Activated T-cell treated with anti-CD3 and anti-CD28 coated beads for 24 hours (primary cell): Measurements from ENCODE around the gene KLF13.

ENCODE experiments used
- DNase-seq: peaks from one replicate; pipeline ENCODE4 v3.0.0-alpha.2; 2020; ENCODE audit warnings: low read depth

KLF13 gene

DNA sequence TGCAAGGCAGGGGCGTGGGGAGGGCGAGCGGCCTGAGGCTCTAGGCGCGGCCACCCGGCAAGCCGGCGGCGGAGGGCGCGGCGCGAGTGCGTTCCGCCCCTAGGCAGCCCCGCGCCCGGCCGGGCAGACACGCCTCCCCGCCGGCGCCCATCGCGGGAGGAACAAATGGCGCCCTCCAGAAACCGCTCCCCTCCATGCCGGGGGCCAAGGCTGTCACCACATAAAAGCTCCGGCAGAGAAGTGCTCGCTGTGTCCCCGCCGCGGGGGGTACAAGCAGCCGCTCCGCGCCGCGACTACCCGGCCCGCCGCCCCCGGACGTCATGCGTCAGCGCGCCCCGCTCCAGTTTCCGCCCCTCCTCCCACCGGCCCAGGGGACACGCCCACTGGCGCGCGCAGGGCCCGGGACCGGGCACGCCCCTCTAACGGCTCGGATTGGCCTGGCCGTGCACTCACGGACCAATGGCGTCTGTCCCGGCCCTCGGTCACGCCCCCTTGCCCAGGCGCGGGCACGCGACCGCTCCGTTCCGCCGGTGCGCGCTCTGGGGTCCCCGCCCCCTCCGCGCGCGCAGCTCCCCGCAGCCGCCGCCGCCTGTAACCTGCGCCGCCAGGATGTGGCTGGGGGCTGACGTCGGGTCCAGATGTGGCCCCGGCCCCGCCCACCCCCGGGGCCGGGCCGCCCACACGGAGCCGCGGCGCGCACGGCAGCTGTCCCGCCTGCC, at the start of gene KLF13:
Gene KLF13, plus strand, starts transcription at position 680 of the 719 bp plus-strand sequence. CDS start 378 bp downstream, outside the sequence.
- DNase-seq, result peak; percentile 100

DNA sequence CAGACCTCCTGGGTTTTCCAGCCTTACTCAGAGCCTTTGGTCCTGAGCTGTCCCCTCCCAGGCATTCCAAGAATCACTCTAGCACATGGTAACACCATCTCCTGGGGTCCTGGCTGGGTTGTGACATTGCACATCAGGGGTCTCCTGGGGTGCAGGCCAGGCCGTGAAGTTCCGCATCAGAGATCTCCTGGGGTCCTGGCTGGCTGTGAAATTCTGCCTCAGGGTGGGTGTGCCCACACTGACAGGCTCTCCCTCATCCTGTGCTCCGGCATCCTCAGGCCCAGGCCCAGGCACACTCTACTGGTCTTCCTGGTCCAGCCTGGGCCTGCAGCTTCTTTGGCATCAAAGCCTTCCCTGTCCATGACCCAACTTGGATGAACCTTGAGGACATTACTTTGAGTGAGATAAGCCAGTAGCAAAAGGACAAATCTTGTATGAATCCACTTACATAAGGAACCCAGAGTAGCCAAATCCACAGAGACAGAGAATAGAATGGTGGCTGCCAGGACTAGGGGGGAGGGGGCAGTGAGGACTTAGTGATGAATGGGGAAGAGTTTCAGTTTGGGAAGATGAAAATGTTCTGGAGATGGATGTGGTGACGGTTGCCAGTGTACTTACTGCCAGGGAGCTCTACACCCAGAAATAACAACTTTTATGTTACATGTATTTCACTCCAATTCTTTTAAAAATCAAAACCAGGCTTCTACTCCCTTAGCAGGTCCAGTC, 49.1 kb upstream of the KLF13 start:
- no peak for DNase-seq

DNA sequence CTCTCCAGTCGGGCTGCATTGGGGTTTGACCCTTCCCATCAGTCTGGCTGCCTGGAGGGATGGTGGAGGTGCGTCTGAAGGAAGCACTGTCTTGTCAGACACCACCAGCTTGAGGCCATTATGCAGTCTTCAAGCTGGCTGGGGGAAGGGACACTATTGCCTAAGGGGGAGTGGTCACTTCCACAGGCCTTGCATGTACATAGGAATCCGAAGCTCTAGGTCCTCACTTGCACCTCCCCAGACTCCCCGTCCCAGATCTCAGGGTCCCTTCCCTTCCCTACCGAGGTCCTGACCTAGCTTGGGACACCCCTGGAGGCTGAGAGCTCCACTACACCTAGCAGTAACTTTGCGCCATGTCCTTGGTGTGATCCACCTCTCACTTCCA, 48.6 kb upstream of the KLF13 start:
- no peak for DNase-seq

DNA sequence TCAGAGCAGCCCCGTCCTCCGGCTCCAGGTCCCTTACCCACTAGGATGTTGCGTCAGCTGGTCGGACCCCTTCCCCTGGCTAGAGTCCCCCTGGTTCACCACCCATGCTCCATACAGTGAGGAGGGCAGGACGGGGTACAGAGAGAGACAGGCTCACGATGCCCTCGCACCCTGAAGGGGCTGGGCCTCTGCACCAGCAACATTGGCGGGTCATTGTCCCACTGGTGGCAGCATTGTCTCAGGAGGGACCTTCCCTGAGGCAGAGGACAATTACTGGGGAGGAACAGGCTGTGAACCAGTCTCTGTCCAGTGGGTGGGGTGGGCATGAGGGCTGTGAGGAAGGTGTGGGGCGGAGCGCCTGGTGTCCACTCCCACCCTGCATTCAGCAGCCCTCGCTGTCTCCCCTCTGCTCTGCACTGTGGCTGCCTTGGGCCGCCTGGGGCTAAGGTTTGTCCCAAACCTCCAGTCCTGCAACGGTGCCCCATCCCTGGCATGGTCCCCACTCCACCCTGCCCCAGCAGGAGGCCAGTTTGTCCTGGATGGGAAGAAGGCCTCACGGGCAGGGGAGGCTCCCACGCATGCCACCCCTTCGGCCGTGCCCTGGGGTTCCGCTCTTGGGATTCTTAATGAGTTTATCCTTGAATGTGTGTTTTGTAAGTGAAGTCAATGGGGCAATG, 48.0 kb upstream of the KLF13 start:
- no peak for DNase-seq

DNA sequence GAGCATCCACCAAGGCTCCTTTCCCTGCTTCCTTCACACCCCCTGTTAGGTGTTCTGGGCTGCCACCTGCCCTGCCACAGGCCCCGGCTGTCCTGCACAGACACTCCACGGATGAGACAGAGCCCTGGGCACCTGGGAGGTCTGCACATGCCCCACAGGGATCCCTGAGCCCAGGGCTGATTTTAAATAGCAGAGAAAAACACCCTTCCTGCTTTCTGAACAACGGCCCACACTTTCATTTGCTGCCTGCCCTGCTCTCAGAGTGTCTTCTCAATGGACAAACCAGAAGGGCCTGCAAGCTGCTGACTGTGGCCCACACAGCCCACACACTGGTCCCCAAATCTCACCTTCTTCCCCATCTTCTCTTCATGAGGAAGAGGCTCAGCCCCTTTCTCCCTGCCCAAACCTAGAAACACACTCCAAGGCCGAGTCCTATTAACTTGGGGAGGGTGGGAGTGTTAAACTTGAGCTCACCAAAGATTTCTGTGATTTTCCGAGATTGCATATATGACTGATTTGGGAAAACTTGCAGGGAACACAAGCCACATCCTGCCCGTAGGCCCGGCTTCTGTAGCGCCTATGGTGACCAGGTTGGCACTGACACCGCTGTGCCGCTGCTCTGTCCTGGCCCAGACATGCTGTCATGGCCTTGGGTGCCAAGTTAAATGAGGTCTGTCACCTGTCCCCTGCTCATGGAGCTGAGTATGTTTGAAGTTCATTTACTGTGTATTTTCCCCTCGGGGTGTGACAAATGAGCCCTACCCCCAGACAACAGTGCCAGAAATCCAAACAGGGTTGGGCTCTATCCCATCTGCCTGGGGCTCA, 47.2 kb upstream of the KLF13 start:
- DNase-seq, result no peak

DNA sequence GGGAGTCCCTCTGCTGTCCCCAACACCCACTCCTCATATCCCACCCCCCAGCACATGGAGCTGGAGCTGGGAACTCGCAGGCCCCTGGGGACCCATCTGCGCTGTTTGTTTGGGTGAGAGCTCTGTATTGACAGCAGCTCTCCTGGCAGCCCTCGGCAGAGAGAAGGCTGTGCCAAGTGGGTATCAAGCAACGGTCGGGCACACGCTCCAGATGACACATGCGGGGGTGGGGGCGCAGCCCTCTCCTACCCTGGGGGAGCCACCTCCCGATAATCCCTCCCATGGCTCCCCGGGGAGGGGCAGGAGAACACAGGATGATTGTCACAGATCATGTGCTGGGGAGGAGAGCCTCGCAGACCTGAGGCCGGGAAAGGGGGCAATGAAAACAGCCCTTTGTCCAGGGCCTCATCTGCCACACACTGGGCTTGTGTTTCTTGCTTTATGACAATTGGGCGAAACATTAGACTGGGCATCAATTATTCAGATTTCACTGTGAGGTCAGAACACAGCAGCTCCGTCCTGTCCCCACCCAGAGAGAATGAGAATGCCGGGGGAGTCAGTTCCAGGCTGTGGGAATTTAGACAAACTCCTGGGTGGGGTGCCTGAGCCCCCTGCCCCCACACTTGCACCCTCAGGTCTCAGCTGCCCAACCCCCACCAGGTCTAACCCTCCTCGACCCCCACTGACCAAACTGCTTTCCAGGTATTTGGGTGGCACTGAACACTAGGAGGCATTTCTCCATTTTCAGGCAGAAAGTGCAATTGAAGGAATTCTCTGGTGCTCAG, 46.4 kb upstream of the KLF13 start:
- DNase-seq, result no peak

DNA sequence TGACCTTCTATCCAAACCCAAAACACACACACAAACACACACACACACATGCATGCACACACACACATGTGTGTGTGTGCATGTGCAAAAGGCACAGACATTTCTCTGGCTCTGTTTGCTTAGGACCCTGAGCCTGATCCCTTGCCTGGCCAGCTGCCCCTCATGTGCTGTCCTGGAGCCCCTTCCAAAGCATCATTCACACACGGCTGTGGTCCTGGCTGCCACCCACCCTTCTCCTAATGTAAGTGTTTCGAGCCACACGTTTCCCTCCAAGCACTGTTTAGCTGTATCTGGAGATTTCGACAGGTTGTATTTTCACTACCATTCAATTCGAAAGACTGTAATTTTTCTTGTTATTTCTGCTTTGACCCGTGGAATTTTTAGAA, 45.8 kb upstream of the KLF13 start:
- no peak for DNase-seq

DNA sequence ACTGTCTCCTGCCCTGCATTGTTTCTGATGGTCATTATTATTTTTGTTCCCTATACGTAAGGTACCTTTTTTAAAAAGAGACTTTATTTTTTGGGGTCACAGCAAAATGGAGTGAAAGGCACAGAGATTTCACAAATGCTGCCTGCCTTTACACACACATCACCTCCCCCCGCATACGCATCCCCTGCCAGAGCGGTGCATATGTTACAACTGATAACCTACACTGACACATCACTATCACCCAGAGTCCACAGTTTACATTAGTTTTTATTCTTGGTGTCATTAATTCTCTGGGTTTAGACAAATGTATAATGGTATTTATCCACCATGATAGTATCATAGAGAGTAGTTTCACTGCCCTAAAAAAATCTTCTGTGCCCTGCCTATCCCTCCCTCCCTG, 43.6 kb upstream of the KLF13 start:
- no peak for DNase-seq

DNA sequence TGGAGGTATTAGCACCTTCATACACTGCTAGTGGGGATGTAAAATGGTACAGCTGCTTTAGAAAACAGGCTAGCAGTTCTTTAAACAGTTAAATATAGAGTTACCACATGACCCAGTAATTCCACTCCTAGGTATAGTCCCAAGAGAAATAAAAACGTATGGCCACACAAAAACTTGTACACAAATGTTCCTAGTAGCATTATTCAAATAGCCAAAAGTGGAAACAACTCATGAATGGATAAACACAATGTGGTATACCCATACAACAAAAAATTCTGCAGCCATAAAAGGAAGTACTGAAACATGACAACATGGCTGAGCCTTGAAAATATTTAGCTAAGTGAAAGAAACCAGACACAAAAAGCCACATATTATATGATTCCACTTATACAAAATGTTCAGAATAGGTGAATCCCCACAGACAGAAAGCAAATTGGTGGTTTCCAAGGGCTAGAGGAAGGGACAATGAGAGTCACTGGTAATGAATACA, 40.8 kb upstream of the KLF13 start:
- no peak for DNase-seq

DNA sequence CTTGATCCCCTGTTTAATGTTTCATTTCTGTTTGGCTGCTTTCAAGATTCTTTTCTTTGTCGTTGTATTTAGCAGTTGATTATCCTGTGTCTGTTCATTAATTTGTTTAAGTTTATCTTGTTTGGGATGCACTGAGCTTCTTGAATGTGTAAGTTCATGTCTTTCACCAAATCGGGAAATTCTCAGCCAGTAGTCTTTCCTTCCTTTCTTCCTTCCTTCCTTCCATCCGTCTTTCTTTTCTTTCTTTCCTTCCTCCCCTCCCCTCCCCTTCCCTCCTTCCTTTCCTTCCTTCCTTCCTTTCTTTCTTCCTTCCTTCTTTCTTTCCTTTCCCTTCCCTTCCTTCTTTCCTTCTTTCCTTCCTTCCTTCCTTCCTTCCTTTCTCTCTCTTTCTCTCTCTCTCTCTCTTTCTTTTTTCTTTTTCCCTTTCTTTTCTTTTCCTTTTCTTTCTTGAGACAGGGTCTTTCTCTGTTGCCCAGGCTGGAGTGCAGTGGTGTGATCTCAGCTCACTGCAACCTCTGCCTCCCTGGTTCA, 35.5 kb upstream of the KLF13 start:
- DNase-seq, result no peak

DNA sequence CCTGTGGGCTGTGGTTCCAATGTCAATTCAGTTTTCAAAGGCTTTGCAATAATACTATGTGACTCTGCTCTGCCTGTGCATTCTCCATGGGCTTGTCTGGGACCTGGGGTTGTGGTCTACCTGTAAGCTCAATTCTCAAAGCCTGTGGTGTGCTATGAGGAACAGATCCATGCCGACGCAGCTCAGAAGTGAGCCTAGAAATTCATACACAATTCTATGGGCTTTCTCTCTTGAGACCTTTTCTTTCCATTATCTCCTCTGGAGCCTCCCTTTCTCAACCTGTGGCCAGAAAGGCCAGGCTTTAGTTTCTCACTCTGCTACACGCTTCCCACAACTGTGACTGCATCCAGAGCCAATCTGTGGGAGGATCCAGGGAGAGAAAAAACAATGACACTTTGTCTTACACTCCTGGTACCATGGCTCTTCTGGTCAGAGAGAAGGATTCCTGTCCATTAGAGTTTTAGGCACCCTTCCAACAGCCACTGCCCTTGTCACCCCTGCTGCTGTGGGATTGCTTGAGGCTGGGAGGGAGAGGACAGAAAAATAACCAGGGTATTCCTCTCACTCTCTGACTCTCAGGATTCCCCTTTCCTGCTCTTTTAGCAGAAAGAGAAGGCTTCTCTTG, 34.1 kb upstream of the KLF13 start:
- DNase-seq, result no peak

DNA sequence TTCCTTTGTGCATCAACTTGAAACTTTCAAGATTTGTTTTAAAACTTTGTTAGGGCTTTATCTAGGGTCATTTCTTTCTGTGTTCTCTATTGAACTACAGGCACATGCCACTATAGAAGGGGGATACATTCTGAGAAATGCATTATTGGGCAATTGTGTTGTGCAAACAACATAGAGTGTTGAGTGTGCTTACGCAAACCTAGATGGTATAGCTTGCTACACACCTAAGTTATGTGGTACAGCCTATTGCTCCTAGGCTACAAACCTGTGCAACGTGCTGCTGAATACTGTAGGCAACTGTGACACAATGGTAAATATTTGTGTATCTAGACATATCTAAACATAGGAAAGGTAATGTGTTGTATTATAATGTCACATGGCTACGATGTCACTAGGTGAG, 33.0 kb upstream of the KLF13 start:
- DNase-seq, result no peak

DNA sequence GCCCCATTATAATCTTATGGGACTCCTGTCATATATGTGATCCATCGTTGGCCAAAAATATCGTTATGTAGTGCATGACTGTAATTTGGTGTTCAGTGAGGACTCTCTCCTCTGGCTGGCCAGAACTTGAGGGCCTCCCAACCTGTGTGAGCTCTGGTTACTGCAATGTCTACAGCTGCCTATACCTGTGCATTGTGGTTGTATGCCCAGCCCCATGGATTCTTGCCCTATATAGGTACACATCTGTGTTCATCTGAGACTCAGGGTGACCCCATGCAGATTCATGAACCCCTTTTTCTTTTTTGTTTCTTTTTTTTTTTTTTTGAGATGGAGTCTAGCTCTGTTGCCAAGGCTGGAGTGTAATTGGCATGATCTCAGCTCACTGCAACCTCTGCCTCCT, 32.6 kb upstream of the KLF13 start:
- DNase-seq, result no peak

DNA sequence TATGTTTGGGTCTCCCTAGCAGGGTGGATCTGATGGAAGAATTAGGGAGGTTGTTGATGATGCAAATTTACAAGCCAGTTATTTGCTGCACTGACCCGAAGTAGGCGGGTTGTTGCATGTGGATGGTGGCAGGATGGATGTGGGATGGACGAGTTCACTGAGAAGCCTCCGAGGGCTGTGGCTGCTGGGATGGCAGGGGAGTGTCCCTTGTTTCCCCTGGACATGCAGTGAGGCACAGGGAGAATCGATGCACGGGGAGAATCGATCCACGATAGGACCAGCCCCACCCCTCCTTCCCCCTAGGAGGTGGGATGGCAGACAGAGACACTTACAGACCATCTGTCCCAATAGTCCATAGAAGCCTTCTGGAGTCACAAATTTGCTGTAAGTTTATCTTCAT, 31.0 kb upstream of the KLF13 start:
- no peak for DNase-seq

DNA sequence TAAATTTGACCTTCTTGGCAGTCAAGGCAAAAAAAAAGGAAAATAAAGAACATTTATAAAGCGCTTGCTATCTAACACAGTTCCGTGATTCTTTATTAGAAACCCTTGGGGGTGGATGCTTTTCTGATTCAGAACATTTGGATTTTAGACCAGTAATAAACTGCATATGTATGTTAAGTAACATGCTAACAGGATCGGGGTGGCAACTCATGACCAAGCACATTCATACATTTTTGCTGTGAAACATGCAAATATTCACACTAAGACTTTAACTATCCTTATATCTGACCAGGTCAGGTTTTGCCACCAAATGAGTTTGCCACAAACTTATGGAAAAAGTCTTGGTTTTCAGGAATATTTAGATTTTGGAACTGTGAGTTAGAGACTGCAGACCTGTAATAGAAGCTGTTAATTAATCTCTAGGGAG, 30.4 kb upstream of the KLF13 start:
- DNase-seq, result no peak

DNA sequence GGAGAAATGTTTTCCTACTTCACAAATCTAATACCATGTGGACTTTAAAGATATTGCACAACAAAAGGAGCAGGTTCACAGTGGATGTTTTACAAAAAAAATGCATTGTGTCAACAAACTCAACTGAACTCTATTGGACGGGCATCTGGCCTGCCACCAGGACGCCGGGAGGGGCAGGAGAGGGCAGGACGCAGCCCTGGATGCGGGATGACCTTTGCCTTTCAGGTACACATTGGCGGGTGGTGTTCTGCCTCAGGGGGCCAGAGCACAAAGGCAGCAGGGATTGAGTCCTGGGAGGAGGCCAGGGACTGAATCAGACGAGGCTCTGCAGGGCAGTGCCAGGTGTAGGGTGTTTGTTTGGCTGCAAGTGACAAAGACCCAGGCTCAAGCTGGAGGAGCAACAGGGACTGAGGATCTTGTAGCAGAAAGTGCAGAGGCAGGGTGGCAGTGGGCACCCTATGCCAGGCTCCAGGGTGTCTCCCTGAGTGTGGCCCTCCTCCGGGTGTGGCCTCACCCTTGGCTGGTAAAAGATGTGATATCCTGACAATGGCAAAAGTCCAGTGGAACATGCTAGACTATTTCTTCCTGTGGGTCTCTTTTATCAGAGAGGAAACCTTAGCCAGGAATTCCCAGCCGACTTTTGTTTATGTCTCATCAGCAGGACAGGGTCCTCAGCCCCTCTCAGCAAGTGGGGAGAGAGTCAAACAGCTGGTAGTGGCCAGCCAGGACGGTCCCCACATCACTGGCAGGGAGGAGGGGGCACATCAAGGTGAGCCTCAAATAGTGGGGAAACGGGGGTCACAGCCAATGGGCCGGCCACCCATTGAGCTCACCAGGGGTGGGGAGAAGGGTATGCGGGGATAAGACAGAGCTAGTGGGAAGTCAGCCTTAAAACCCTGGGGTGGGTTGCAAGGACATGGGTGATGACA, 29.7 kb upstream of the KLF13 start:
- no peak for DNase-seq

DNA sequence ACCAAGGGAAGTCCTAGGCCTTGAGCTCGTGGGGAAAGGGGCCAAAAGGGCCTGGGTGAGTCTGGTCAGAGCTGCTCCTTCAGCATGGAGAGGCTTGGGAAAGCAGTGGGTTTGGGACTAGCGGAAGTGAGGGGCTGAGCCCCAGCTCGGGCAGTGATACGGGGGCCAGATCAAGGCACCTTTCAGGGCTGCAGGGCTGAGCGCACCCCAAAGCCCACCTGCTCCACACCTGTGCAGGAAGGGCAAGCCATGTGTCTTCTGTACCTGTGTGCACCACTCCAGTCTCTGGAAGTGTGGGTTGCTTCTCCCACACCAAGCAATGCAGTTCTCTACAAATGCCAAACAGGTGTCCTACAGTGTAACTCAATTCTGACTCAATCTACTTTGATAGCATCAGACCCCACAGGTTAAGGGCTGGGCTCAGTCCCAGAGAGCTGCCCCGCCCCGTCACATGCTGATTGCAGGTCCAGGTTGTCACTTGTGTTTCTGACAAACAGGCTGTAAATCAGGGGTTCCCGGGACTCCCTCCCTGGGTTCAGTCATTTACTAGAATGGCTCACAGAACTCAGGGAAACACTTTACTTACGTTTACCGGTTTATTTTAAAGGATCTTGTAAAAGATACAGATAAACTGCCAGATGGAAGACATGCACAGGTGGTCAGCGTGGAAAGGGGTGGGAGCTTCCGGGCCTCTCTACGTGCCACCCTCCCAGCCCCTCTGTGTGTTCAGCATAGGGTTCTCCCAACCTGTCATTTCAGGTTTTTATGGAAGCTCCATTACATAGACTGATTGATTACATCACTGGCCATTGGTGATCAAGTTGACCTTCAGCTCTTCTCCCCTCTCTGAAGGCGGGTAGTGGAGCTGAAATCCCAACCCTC, 28.8 kb upstream of the KLF13 start:
- DNase-seq, result no peak

DNA sequence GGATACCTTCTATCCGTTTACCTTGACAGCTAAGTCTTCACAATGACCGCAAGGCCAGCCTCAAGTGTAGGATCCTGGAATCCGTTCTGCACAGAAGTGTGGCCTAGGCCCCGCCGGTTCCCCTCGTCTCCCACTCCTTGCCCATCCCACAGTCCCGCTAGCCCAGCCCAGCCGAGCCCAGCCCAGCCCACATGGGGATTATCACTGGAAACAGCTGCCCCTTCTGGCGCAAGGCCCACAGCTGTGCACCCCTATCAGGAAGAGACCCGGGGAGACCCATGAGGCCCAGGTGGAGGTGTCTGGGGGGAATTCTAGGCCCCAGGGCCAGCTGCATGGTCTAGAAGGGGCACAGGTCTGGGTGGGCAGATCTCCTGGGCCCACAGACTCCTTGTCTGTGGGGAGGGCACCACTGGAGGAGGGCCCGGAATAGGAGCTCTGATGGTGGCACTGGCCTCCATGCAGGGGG, 27.9 kb upstream of the KLF13 start:
- DNase-seq, result no peak
